NK-92 (cell line): ENCODE results near the gene KIFC3.
"Not testable (repeated sequence)": the region's sequence is repeated elsewhere in the genome, so short reads cannot be mapped to it uniquely, and the experiment has no call there.

ENCODE experiments used
- DNase-seq: peaks from one replicate; lab custom pipeline; 2025; ENCODE audit not compliant: unreplicated experiment; lab: John Stamatoyannopoulos, UW

The KIFC3 gene

DNA sequence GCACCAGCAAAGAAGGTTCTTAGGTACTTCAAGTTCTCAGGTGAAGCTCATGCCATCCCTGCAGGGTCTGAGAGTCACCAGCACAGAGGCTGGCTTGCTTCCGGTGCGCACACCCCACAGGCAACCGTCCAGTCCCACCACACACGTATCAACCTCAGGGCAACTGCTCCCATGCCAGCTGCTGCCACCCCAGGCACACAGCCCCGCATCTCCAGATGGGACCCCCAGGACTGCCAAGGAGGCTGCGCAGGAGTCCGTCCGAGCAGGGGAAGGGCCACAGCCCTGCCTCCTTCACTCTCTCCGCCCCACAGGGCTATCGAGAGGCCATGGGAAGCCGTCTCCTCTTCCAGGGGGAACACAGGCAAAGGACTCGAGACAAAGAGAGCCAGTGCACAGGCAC, 13.3 kb downstream of the KIFC3 start:
- no peak for DNase-seq

DNA sequence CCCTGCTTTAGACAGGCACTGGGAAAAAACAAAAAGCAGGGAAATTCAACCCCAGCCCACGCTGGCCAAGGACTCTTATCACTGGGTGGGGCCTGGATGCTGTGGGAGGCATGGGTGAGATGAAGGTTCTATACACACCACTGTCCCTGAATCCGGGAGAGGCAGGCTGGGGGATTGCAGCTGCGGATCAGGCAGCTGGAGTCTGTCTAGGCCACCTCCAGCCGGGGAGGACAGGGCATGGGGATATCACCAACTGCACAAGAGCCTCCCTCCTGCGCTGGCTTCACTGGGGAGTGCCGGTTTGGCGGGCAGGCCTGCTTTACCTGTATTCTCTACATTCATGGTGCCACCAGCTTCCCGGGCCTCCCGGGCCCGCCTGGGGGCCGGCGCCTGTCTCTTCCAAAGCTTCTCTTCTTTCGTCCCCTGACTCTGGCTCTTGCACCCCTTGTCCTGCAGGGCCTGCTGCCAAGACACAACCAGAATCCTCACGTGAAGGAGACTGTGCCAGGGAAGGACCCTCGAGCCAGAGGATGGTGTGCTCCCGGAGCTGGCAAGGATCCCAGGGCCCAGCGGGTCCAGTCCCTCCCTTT, 13.9 kb downstream of the KIFC3 start:
- DNase-seq, result no peak

DNA sequence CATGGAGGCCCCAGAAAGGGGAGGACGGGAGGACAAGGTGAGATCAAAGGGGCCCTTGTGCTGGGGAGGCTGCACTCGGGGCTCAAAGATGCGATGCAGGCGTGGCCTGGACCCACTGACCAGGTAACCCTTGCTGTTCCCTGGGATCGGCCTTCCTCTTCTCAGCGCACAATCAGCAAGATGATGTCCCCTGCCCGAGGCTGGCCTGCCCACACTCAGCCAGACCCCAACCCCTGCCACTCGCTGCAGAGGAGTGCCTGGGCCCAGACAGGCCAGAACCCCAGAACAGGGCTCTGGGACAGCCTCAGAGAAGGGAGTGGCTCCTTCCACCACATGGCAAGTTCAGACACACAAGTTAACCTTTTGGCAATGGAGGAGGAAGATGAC, 14.8 kb downstream of the KIFC3 start:
- DNase-seq, result no peak

DNA sequence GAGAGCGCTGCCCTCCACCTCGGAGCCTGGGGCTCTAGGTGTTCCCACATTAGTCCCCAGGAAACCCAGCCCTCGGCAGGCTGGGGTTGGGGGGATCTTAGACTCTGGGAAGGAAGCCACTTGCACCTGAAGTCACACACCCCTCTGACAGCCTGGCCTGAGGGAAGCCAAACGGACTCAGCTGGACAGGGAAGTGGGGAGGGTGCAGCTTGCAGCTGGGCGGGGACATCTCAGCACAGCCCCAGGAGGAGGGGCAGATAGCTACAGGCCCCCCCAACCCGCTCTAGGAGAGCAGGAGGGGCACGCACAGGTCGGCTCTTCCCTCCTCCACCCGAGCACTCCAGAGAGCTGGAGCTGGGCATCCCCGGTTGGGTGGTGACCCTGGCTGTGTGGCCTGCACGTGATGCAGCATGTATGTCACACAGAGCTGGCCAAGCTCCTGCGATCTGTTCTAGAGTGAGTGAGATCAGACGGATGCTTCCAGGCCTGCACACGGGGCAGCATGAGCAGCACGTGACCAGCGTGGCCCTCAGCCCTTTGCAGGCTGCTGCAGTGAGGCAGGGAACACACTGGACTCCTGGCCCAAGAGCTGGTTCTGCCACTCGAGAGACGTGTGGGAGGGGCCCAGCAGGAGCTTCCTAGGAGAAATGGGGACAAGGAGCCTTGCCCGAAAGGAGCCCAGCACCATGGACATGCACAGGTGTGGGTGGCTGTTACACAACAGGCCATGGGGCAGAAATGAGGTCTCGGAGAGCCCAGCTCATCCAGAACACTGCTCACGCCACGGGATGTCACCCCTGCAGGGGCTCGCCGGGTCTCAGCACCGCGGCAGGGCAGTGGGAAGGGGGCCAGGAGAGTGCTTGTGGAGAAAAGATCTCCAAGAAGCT, 15.4 kb downstream of the KIFC3 start:
- DNase-seq, result no peak

DNA sequence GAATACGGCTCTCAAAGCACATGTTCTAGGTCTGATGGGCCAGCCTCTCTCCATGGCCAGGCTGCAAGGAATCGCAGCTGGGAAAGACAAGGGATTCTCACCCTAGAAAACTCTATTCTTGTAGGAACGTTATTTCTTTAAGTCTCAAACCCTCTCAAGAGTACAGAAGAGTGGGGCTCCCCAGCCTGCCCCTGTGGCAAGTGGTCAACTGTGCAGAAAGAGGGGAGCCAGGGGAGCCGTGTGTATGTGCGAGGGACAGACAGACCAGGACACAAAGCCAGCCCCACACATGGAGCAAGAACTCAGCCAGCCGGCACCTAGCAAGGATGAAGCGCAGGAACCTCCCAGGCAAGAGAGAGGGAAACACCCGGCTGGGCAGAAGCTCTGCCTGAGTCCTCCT, 16.4 kb downstream of the KIFC3 start:
- no peak for DNase-seq

DNA sequence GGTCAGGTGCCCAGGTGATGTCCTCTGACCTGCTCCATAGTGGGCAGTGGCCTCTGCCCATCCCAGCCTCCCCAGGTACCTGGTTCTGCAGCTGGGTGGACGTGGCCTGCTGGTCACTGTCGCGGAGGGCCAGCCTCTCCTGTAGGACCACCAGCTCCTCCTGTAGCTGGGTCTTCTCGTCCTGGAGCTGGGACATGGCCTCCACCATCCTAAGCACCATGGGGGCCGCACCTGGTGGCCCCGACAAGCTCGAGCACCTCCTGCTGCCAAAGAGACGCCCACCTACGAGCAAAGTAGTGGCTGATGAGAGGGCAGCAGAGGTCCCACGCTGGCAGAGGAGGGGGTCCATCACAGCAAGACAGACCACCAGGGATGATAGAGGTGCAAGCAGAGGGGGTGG, 16.9 kb downstream of the KIFC3 start:
- no peak for DNase-seq

DNA sequence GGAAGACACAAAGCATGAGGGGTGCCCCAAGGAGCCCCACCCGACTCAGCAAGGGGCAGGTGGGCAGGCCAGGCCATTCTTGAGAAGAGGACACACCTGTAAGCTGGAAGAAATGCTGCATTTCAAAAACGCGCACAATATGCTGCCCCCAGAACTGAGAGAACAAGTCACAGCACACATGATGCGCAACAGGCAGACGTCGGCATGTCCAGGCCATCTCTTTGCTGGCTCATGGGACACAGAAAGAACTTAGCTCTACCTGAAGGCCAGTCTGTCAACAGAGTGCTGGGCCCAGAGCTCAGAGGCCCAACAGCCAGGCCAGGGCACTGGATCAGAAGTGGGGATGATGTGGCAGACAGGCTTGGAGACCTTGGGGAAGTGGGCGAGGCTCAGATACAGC, 18.0 kb downstream of the KIFC3 start:
- DNase-seq, result no peak

DNA sequence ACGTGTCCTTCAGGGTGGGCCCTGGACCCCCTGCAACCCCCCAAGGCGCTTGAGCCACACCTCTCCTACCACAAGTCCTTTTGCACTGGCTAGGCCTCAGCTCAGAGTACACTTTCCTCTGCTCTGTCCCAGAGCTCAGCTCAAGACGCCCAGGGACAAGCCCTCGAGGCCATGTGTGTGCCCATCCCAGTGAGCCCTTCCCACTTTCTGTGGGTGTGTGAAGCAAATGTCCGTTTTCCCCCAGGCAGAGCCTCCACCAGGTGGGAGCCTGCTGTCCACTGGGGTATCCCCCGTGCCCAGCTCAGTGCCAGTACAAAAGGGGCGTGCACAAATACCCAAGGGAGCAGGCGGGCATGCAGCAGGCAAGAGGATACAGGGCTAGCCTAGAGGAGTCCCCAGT, 18.4 kb downstream of the KIFC3 start:
- no peak for DNase-seq

DNA sequence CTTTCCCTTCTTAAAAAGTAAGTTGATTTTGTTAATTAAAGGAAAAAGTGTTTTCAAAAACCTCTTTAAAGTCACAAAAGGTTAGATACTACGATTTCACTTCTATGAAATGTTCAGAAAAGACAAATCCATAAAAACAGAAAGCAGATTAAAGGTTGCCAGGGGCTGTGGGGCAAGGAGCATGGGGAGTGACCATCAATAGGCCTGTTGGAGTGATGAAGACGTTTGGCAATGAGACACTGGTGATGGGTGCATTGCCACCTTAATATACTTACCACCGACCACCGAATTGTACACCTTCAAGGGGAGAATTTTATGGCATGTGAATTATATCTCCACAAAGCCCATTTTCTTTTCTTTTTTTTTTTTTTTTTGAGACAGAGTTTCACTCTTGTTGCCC, 19.2 kb downstream of the KIFC3 start:
- no peak for DNase-seq

DNA sequence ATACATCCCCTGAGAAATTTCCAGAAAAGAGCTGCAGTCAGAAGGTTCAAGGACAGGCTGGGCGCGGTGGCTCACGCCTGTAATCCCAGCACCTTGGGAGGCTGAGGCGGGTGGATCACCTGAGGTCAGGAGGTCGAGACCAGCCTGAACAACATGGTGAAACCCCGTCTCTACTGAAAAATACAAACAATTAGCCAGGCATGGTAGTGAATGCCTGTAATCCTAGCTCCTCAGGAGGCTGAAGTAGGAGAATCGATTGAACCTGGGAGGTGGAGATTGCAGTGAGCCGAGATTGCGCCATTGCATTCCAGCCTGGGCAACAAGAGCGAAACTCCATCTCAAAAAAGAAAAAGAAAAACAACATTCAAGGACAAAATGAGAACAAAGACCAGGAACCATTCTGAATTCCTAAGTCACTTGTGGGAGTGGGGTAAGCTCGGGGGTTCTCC, 19.7 kb downstream of the KIFC3 start:
- DNase-seq, result not testable (repeated sequence)

DNA sequence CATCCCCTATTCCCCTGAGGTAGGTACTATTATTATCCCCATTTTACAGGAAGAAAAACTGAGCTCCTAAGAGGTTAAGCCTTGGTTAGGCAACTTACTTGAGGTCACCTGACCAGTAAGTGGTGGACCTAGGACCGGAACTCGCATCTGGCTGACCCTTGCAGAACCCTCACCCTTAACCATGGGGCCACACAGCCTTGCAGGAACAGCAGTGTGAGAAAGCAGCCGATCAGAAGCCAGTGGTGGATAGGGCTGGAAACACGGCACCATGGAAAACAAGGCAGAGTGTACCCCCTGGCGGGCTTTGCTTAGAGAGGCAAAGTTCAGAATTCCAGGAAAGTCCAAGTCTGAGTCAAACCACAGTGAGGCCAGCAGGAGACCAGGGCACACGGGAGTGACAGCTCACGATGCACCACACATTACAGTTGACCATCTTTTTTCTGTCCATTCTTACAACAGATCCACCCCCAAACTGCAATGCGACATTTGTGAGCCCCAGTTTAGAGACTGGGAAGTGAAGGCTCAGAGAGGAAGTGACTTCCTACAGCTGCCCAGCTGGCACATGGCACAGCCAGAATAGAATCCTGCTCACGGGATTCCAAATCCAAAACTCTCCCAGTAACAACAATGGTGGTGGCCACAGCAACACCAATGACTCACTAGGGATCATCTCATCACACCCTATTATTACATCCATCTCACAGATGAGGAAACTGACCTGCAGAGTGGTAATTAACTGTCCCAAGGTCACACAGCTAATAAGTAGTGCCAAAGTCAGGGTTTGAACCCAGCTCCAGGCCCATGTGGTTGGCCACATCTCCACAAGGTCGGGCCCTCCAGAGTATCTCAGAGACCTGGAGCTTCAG, 20.3 kb downstream of the KIFC3 start:
- no peak for DNase-seq

DNA sequence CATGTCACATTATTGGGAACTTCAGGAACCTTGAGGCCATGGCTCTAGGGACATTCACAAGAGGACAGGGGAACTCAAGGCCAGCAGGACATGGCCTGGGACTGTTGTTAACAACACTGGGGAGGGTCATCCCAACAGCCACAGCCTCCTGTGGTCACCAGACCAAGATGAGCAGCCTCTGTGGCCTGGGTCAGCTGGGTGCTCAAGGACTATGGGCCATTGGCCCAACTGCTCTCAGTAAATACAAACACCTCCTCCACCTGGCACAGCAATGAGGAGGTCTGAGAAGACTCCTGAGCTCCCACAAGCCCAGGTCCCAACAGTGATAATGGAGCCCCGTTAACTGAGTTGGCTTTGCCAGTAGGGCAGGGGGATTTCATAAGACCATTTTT, 20.9 kb downstream of the KIFC3 start:
- DNase-seq, result no peak

DNA sequence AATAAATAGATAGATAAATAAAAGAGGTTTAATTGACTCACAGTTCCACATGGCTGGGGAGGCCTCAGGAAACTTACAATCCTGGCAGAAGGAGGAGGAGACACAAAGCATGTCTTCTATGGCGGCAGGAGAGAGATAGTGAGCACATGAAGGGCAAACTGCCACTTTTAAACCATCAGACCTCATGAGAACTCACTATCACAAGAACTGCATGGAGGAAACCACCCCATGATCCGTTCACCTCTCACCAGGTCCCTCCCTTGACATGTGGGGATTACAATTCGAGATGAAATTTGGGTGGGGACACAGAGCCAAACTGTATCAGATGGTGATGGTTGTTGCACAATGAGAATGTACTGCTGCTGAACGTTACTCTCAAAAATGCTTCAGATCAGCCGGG, 22.5 kb downstream of the KIFC3 start:
- not testable (repeated sequence) for DNase-seq

DNA sequence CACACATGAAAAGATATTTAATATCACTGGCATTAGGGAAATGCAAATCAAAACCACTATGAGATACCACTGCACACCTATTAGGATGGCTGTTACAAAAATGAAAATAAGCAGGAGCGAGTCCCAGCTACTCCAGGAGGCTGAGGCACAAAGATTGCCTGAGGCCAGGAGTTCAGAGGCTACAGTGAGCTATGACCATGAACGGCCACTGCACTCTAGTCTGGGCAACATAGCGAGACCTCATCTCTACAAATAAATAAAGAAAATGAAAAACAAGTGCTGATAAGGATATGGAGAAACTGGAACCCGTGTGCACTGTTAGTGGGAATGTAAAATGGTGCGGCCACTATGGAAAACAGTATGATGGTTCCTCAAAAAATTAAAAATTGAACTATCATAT, 23.6 kb downstream of the KIFC3 start:
- DNase-seq, result no peak

DNA sequence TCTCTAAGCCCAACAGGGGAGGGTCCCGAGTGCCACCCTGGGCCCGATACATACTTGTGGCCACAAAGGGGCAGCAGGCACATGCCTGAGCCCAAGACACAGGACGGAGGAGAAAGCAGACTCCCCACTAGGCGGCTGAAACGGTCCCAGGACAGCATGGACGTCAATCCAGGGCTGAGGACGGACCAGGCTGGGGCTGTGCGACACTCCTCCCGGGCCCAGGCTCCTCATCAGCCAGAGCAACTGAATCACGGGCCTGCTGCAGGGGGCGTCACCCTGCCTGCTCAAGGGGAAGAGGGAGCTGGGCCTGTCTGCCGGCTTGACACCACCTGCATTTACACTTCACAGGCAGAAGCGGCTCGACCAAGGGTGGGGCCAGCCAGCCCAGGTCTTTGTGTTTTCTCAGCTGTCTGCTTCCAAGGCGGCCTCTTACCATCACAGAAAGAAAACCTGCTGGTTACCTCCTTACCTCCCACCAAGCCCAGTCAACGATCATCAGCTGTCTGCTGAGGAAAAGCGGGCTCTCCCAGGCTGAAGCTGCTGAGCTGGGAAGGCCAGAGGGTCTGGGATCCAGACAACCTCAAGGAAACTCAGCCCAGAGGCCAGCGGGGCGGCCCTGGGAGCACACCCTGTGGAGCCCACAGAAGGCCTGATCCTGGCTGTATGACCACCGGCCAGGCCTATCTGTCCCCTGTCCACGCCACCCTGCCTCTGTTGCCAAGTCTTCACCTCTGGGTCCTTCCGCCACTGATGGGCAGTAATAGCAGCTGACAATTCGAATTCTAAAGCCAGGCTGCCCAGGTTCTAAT, 26.4 kb downstream of the KIFC3 start:
- DNase-seq, result no peak

DNA sequence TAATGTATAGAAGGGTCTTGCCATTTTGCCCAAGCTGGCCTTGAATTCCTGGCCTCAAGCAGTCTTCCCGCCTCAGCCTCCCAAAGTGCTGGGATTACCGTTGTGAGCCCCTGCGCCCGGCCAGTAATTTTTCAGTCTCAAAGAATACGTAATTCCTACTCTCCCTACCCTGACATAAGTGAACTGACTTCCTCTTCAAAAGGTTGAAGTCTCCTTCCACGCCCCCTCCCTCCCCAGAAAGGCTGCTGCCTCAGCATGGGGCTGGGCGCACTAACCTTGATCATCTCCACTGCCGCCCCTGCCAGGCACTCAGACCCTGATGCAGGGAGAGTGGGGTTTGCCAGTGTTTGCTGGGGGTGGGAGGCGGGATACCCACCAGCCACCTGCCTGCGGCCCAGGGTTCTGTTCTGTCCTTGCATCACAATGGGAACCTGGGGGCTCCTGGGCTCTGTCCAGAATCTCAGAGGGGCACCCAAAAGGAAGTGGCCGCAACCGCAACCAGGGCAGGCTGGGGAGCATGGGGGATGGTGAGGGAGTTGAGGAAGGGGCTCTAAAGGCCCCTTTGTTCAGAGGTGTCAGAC, 27.5 kb downstream of the KIFC3 start:
- DNase-seq, result no peak

DNA sequence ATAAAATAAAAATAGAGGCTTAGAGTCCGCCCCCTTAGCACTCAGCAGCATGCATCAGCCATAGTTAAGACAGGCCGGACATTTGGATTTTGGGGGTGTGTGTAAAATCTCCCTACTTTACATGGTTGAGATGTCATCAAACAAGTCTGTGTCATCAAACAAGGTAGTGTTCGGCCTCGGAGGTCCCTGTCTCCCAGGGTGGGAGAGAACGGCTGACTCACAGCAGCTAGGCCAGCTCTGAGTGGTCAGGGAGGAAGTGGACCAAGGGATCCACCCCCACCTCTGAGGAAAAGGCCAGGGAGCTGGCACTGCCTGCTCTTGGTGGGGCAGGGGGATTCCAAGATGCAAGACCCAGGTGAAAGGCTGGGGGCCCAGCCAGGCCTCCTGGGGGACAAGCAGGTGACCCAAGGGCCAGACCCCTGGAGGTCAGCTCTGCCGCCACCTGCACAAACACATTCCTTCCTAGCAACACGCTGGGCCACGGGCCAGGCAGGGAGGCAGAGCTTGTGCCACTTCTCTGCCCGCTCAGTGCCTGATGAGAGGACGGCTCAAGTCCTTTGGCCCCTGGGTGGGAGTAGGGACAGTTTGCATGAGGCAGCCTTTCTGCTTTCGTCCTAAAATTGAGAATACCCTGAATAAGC, 28.5 kb downstream of the KIFC3 start:
- no peak for DNase-seq

DNA sequence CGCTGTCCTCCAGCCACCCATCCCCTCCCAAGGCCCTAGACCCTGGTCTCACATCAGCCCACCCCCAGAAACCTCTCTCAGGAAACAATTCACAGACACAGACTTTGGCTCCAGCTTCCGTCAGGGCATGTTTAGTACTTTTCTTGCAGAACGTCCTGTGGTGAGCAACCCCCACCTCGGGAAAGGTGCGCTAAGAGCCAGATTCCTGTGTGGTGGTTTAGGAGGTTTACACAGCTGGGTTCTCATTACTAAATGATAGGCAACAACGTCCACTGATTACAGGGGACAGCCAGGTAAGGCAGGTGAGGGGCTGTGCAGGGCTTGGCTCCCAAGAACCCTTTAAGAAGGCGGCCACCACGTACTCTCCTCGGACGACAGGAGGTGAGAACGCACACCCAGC, 29.3 kb downstream of the KIFC3 start:
- no peak for DNase-seq

DNA sequence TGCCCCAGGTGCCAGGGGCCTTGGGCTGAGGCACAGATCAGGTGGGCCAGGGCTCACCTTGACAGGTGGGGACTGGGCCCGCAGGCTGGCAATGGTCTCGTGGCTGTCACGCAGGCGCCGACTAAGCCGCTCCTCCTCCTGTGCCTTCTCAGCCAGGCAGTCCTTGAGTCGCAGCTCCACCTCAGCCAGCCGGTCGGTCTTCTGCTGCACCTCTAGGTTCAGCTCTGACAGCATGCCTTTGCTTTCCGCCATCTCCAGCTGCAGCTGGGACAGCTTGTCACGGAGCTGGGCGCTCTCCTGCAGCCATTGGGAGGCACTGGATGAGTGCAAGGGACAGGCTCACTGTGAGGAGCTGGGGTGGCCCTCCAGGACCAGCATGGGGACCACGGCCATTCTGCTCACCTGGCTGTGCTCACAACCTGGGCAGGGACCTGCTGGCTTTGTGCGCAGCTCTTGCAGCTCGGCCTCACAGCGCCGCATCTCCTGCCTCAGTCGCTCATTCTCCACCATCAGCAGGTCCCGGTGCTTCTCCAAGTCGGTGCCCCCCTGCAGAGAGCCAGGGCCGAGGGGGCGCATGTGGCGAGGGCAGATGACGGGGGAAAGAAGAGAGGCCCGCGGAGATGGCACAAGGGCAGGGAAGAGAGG, 31.0 kb downstream of the KIFC3 start:
- no peak for DNase-seq

DNA sequence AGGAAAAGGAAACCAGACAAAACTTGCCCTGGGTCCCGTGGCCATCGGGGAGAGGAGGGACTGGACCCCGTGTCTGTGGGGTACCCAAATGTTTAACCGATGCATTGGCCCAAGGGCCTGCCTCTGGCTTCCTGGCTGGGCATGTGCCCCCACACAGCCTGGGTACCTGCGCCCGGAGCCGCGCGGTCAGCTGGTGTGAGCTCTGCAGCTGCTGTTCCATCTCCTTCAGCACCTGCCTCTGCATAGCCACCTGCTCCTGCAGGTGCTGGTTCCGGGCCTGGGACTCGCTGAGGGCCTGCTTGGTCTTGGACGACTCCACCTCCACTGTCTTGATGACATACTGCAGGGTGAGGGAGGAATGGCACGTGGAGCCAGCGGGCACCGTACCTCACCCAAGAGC, 31.9 kb downstream of the KIFC3 start:
- no peak for DNase-seq
